B cell (primary cell): ENCODE data around the gene BDH1.

ENCODE experiments used
- CTCF ChIP-seq: fragments of 200-600 bp; IDR thresholded peaks from one replicate; pipeline ENCODE4 v1.8.0; 2022; ENCODE audit warnings: antibody characterized with exemption, mild to moderate bottlenecking
- EZH2 ChIP-seq: IDR thresholded peaks from 2 replicates; pipeline ENCODE4 v1.6.1; 2012; ENCODE audit warnings: borderline replicate concordance, low read depth, mild to moderate bottlenecking, moderate library complexity, low read length; ENCODE audit not compliant: insufficient read depth, poor library complexity, severe bottlenecking

- TF ChIP-seq CTCF (no peak), EZH2 (no peak)
Observed at GRCh38 chr3:197527569-197527968, 28.2 kb downstream of the BDH1 start.
